ENCODE data around the gene ZNF445.
A peak's percentile ranks its signal among the peaks of the same experiment; 100 is the strongest.
"Not testable (repeated sequence)": the region's sequence is repeated elsewhere in the genome, so short reads cannot be mapped to it uniquely, and the experiment has no call there.

The ZNF445 gene

GRCh38 chr3:44499899-44500168 is 22.4 kb upstream of the ZNF445 start:
- Mint-ChIP-seq H3K36me3 (peaks cover 71 to 78% of the 10 kb centered on the region in 2 donors), H3K9me3 (peaks cover 35 to 41% of the 10 kb centered on the region in 2 donors)
- DNase-seq; ATAC-seq (replicated peaks); H3K4me3 Mint-ChIP-seq; H3K4me1 Mint-ChIP-seq; H3K27me3 Mint-ChIP-seq; H3K27ac Mint-ChIP-seq: not testable (repeated sequence)

DNA sequence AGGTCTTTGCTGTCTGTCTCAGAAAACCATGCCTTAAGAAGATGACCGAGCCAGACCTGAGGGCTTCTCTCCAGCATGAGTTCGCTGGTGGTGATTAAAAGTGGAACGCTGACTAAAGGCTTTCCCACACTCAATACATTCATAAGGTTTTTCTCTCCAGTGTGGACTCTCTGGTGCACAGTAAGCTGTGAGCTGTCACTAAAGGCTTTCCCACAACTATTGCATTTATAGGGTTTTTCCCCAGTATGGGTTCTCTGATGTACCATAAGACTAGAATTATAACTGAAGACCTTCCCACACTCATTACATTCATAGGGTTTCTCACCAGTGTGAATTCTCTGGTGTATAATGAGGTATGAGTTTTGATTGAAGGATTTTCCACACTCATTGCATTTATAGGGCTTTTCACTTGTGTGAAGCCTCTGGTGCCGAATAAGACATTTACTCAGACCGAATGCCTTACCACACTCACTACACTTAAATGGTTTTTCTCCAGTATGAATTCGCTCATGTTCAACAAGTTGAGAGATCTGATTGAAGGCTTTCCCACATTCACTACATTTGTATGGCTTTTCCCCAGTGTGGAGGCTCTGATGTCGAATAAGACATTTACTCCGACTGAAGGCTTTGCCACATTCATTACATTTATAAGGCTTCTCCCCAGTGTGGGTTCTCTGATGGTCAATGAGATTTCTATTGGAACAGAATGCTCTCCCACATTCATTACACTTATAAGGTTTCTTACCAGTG is 21.9 kb upstream of the ZNF445 start:
- ATAC-seq (replicated peaks) (no peak), DNase-seq (no peak)
- Mint-ChIP-seq H3K27me3 (no peaks in the 10 kb centered on the region), H3K9me3 (peaks cover 35 to 41% of the 10 kb centered on the region in 2 donors), H3K36me3 (peaks cover 73 to 82% of the 10 kb centered on the region in 2 donors), H3K4me1 (peaks cover 4 to 6% of the 10 kb centered on the region in 2 donors), H3K27ac (no peak overlapping the region), H3K4me3 (no peak overlapping the region)

DNA sequence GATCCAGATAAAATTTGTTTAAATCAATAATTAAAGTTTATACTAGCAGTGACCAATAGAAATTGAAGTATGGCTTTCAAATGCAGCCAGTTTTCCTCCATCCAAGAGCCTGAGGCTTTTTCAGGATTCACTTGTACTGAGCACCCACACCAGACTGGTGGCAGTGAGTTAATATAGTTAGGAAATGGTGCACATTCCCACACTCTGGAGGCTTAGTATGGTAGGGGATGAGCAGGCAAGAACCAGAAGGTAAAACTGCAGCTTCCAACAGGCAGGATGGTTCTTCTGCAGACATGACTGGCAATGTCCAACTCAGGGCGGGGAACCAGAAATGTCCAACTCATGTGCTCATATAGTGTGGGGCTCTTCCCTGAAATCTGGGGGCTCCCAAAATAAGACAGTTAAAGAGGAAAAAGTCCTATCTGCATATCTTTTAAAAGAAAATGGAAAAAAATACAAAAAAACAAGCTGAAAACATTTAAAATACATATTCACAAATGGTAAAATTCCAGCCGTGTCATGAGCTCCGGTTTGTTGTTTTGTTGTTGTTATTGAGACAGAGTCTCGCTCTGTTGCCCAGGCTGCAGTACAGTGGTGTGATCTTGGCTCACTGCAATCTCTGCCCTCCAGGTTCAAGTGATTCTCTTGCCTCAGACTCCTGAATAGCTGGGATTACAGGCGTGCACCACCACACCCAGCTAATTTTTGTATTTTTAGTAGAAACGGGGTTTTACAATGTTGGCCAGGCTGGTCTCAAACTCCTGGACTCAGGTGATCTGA is 18.4 kb upstream of the ZNF445 start:
- Mint-ChIP-seq H3K9me3 (peaks cover 21 to 27% of the 10 kb centered on the region in 2 donors), H3K36me3 (peaks cover 69 to 83% of the 10 kb centered on the region in 2 donors), H3K27ac (no peak overlapping the region), H3K4me3 (no peak overlapping the region), H3K27me3 (no peaks in the 10 kb centered on the region), H3K4me1 (no peaks in the 10 kb centered on the region)
- DNase-seq, result no peak
- no peak for ATAC-seq (replicated peaks)

- no peaks in the 10 kb centered on the region for H3K4me1 Mint-ChIP-seq
- ATAC-seq (replicated peaks) (no peak), DNase-seq (no peak)
- no peaks in the 10 kb centered on the region for H3K27me3 Mint-ChIP-seq
- peaks cover 45 to 66% of the 10 kb centered on the region in 2 donors for H3K36me3 Mint-ChIP-seq
- peaks cover 8 to 11% of the 10 kb centered on the region in 2 donors for H3K9me3 Mint-ChIP-seq
- H3K4me3 Mint-ChIP-seq, result no peak overlapping the region
- H3K27ac Mint-ChIP-seq, result no peak overlapping the region
These were observed 15.0 kb upstream of the ZNF445 start for GRCh38 chr3:44492496-44492895.

DNA sequence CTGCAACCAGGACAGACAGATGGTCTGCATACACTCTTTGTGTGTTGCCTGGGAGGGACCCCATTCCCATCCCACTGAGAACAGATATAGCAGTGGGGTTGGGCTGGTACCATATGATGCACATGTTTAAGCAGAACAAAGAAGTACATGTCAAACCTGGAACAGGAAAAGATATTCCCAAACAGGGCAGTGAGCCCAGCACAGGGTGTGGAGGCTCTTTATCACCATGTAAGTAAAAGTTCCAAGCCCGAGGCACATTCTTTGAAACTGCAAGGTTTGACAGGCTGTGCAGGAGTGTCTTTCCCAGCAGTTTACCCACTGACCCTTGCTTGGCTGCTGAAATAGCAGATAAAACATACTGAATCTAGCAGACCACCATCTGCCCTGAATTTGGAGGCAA is 5.3 kb upstream of the ZNF445 start:
- Mint-ChIP-seq H3K4me1 (peaks cover 2 to 7% of the 10 kb centered on the region in 2 donors), H3K9me3 (peaks cover 0 to 1% of the 10 kb centered on the region in 2 donors), H3K27ac (no peak overlapping the region), H3K27me3 (no peaks in the 10 kb centered on the region), H3K36me3 (peaks cover 2 to 3% of the 10 kb centered on the region in 2 donors), H3K4me3 (no peak overlapping the region)
- no peak for DNase-seq
- no peak for ATAC-seq (replicated peaks)

DNA sequence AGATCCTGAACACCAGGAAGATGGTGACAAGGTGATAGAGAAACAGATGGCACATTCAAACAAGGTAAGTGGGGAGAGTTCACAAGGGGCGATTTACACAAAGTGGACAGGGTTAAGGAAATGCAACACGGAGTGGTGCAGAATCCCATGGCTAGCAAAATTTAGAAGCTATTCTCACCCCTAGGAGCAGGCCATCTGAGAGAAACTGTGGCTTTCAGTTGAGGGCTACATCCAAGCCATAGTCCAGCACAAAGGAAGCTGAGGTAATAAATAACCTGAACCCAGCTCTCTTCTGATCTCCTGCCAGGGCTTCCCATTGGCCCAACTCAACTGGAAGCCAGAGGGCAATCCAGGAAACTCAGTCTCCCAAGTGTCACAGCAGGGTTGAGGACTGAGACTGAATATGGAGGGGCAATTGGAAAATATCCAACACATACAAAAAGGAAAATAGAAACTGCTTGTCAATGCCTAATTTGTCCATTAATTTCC is 1.2 kb upstream of the ZNF445 start:
- H3K36me3 Mint-ChIP-seq, result peaks cover 0 to 2% of the 10 kb centered on the region in 2 donors
- no peak for DNase-seq
- ATAC-seq (replicated peaks), result no peak
- H3K27ac Mint-ChIP-seq, result no peak overlapping the region
- H3K4me3 Mint-ChIP-seq, result no peak overlapping the region
- H3K9me3 Mint-ChIP-seq, result no peaks in the 10 kb centered on the region
- H3K27me3 Mint-ChIP-seq, result no peaks in the 10 kb centered on the region
- peaks cover 8 to 16% of the 10 kb centered on the region in 2 donors for H3K4me1 Mint-ChIP-seq

DNA sequence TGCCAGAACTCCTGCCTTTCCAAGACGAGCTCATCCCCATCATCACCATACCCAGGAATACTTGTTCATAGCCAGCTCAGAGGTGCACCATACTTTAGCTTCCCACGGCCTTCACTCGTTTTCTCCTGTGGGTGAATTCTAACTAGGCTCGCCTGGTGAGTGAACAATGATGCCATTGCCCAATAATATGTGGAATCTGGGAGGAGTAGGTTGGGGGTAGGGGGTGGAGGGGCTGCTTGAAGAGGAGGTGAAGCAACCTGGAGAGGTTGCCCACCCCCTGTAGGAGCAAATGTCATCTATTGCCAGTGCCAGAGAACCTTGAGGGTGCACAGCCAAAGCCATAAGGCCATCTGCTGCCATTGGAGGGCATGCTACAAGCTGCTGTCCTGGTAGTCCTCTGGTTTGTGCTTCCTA is 592 bp upstream of the ZNF445 start:
- Mint-ChIP-seq H3K27ac (peak overlapping the region; percentile 94), H3K9me3 (no peaks in the 10 kb centered on the region), H3K4me3 (peak overlapping the region; percentile 95 to 98), H3K27me3 (no peaks in the 10 kb centered on the region), H3K4me1 (peaks cover 8 to 16% of the 10 kb centered on the region in 2 donors), H3K36me3 (peaks cover 0 to 2% of the 10 kb centered on the region in 2 donors)
- DNase-seq (no peak), ATAC-seq (replicated peaks) (peak in 1 of 2 donors; percentile 1)

DNA sequence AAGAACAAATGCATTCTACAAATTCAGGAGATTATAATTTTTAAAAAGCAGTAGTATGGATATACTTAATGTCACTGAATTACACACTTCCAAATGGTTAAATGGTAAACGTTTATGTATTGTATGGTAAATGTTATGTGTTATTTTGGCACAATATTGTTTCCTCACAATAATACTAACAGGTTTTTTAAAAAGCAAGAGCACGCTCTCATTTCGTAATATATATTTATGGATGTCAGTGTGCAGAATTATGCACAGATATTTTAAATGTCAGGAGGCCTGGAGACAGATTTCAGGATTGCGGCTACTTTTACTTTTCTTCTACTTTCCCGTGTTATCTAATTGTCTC is 533 bp downstream of the ZNF445 start:
- Mint-ChIP-seq H3K27me3 (no peaks in the 10 kb centered on the region), H3K4me1 (peaks cover 9 to 19% of the 10 kb centered on the region in 2 donors), H3K36me3 (peaks cover under 1 to 2% of the 10 kb centered on the region in 2 donors), H3K4me3 (peak overlapping the region; percentile 95 to 98), H3K27ac (no peak overlapping the region), H3K9me3 (no peaks in the 10 kb centered on the region)
- ATAC-seq (replicated peaks) (no peak), DNase-seq (no peak)

DNA sequence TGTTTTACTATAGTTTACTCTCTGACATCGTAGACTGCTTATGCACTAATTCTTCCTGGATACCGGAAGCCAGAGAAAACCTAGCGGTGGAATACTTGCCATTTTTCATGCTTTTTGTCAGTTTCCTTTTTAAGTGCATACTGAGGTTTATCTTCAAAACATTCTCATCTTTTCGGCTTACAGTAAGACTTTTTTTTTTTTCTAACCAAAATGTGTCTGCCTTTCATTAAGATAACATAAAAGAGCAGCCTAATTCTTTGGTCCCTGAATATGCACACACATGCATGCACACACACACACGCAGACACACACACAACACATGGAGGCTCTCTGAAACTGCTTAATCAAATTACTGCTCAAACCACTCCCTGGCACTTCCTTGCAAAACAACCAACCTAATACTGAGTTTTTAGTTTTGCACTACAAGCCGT is 1.3 kb downstream of the ZNF445 start:
- H3K9me3 Mint-ChIP-seq, result no peaks in the 10 kb centered on the region
- DNase-seq (no peak), ATAC-seq (replicated peaks) (no peak)
- no peak overlapping the region for H3K27ac Mint-ChIP-seq
- H3K4me1 Mint-ChIP-seq, result peaks cover 15 to 26% of the 10 kb centered on the region in 2 donors
- peak overlapping the region; percentile 95 to 98 for H3K4me3 Mint-ChIP-seq
- H3K36me3 Mint-ChIP-seq, result peaks cover 7% of the 10 kb centered on the region in 2 donors
- H3K27me3 Mint-ChIP-seq, result no peaks in the 10 kb centered on the region

DNA sequence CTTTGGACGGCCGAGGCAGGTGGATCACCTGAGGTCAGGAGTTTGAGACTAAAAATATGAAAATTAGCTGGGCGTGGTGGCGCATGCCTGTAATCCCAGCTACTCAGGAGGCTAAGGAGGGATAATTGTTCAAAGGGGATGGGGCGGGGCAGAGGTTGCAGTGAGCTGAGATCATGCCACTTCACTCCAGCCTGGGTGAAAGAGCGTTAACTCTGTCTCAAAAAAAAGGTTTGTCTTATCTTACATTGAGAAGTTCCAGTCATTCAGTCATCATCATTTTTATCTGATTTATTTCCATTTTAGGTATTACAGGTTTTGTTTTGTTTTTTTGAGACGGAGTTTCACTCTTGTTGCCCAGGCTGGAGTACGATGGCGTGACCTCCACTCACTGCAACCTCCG is 2.6 kb downstream of the ZNF445 start:
- not testable (repeated sequence) for H3K4me3 Mint-ChIP-seq; H3K36me3 Mint-ChIP-seq; H3K9me3 Mint-ChIP-seq; H3K27me3 Mint-ChIP-seq; DNase-seq; H3K27ac Mint-ChIP-seq; ATAC-seq (replicated peaks)
- H3K4me1 Mint-ChIP-seq, result peaks cover 15 to 26% of the 10 kb centered on the region in 2 donors

GRCh38 chr3:44470430-44470829 is 7.0 kb downstream of the ZNF445 start:
- H3K4me1 Mint-ChIP-seq, result peaks cover 9% of the 10 kb centered on the region in 2 donors
- no peaks in the 10 kb centered on the region for H3K9me3 Mint-ChIP-seq
- no peak for ATAC-seq (replicated peaks)
- no peak overlapping the region for H3K4me3 Mint-ChIP-seq
- H3K36me3 Mint-ChIP-seq, result peaks cover 9 to 20% of the 10 kb centered on the region in 2 donors
- H3K27ac Mint-ChIP-seq, result no peak overlapping the region
- H3K27me3 Mint-ChIP-seq, result no peaks in the 10 kb centered on the region
- no peak for DNase-seq

DNA sequence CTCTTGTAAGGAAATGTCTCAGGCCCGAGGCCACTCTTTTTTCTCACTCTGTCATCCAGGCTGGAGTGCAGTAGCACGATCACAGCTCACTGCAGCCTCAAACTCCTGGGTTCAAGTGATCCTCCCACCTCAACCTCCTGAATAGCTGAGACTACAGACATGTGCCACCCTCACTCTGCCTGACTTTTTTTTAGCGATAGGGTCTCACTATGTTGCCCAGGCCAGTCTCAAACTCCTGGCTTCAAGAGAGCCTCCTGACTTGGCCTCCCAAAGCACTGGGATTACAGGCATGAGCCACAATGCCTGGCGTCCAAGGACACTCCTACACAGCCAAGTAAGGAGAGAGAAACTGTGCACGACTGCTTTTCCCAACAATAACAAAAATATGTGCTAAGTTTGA is 7.6 kb downstream of the ZNF445 start:
- no peaks in the 10 kb centered on the region for H3K27me3 Mint-ChIP-seq
- H3K36me3 Mint-ChIP-seq, result peaks cover 12 to 23% of the 10 kb centered on the region in 2 donors
- no peak overlapping the region for H3K27ac Mint-ChIP-seq

GRCh38 chr3:44468572-44469520 is 8.6 kb downstream of the ZNF445 start:
- Mint-ChIP-seq H3K4me1 (peaks cover 9% of the 10 kb centered on the region in 2 donors), H3K36me3 (peaks cover 12 to 23% of the 10 kb centered on the region in 2 donors), H3K9me3 (no peaks in the 10 kb centered on the region), H3K27ac (no peak overlapping the region), H3K27me3 (no peaks in the 10 kb centered on the region), H3K4me3 (no peak overlapping the region)
- DNase-seq, result no peak
- ATAC-seq (replicated peaks), result no peak

More for the DNA sequence above, 7.6 kb downstream of the ZNF445 start:
- DNase-seq (no peak), ATAC-seq (replicated peaks) (no peak)
- Mint-ChIP-seq H3K4me1 (peaks cover 9% of the 10 kb centered on the region in 2 donors), H3K9me3 (no peaks in the 10 kb centered on the region), H3K4me3 (no peak overlapping the region)

GRCh38 chr3:44468099-44468537 is 9.4 kb downstream of the ZNF445 start:
- ATAC-seq (replicated peaks); DNase-seq; H3K4me3 Mint-ChIP-seq; H3K4me1 Mint-ChIP-seq; H3K27ac Mint-ChIP-seq; H3K27me3 Mint-ChIP-seq; H3K9me3 Mint-ChIP-seq: not testable (repeated sequence)
- peaks cover 18 to 30% of the 10 kb centered on the region in 2 donors for H3K36me3 Mint-ChIP-seq
